HL-60 (cell line): ENCODE data around the gene ACTG1.

Source experiments
- DNase-seq, 2 experiments: peaks; one replicate each; pipeline ENCODE4 v3.0.0-alpha.2; 2010 to 2020; ENCODE audit warnings: low read depth in 1 of 2, low spot score in 1 of 2
- H3K27ac ChIP-seq: fragments of 250-450 bp; sonication (Bioruptor Pico); replicated peaks from 2 replicates; pipeline ENCODE4 v1.5.1; 2020; ENCODE audit warnings: mild to moderate bottlenecking, moderate library complexity
- H3K27me3 ChIP-seq: fragments of 250-450 bp; sonication (Bioruptor Pico); 2 replicates; pipeline ENCODE4 v1.5.1; 2021; ENCODE audit warnings: mild to moderate bottlenecking, moderate library complexity; ENCODE audit not compliant: insufficient read depth, poor library complexity, severe bottlenecking
- H3K4me3 ChIP-seq: replicated peaks from 2 replicates; pipeline ENCODE4 v1.5.1; 2011; ENCODE audit warnings: mild to moderate bottlenecking, control low read depth, low read length; ENCODE audit not compliant: insufficient read depth
- GABPA ChIP-seq: IDR thresholded peaks from 2 replicates; pipeline ENCODE4 v1.6.1; 2012; ENCODE audit warnings: low read depth
- POLR2AphosphoS5 ChIP-seq: IDR thresholded peaks from 2 replicates; pipeline ENCODE4 v1.6.1; 2012; ENCODE audit warnings: low read depth
- SPI1 ChIP-seq: IDR thresholded peaks from 2 replicates; pipeline ENCODE4 v1.6.1; 2012; ENCODE audit warnings: low read depth, mild to moderate bottlenecking, borderline replicate concordance
- TF ChIP-seq, protein P1 (sequence below): IDR thresholded peaks from 2 replicates; pipeline ENCODE4 v1.6.1; 2012; ENCODE audit warnings: low read depth; ENCODE audit not compliant: insufficient replicate concordance
- TF ChIP-seq, protein P2 (sequence below): IDR thresholded peaks from one replicate; pipeline ENCODE4 v1.5.1; 2011; ENCODE audit warnings: low read length, control low read depth, inconsistent platforms; ENCODE audit not compliant: insufficient read depth

ACTG1 gene

DNA sequence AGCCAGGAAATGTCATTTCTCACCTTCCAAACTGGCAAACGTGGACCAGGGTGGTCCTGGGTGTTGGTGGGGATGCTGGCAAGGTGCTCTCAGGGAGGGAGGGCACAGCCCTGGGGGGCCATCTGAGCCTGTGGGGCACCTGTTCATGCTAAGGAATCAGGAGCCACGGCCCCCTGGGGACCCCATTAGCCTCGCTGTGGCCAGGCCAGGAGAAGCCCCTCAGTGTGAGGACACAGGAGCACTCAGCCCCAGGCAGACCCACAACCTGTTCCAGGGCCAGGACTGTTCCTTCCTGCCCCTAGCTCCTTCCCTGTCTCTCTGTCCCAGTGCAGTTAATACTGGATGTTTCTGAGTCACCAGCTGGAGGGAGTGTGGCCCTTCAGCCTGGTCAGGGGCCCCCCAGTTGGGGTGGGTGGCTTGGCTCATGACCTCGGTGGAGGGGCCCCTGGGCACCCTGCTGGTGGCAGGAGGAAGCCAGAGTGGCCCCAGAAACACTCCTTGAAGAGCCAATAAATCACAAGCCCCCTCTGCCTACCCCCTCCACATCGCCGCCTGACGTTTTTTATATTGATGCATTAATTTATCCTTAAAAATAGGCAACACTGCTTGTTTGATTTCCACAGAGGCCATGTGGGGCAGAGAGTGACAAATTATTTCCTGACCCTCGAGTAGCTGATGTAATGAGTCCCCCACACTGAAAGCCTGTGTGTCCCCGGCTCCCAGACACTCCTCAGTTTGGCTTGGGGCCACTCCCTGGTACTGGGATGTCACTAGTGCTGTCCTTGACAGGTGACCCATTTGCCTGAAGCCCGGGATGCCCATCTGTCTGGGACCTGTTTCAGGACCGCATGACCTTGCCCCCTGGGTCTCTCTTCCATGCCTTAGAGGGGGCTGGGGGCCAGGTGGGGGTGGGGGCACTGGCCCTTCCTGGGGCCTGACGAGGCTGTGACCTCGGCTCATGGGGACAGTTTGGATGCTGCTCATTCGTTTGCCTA lies 22.3 kb downstream of the ACTG1 start:
- TF ChIP-seq GABPA (no peak), POLR2AphosphoS5 (no peak), SPI1 (no peak)
- TF ChIP-seq, protein P1, sequence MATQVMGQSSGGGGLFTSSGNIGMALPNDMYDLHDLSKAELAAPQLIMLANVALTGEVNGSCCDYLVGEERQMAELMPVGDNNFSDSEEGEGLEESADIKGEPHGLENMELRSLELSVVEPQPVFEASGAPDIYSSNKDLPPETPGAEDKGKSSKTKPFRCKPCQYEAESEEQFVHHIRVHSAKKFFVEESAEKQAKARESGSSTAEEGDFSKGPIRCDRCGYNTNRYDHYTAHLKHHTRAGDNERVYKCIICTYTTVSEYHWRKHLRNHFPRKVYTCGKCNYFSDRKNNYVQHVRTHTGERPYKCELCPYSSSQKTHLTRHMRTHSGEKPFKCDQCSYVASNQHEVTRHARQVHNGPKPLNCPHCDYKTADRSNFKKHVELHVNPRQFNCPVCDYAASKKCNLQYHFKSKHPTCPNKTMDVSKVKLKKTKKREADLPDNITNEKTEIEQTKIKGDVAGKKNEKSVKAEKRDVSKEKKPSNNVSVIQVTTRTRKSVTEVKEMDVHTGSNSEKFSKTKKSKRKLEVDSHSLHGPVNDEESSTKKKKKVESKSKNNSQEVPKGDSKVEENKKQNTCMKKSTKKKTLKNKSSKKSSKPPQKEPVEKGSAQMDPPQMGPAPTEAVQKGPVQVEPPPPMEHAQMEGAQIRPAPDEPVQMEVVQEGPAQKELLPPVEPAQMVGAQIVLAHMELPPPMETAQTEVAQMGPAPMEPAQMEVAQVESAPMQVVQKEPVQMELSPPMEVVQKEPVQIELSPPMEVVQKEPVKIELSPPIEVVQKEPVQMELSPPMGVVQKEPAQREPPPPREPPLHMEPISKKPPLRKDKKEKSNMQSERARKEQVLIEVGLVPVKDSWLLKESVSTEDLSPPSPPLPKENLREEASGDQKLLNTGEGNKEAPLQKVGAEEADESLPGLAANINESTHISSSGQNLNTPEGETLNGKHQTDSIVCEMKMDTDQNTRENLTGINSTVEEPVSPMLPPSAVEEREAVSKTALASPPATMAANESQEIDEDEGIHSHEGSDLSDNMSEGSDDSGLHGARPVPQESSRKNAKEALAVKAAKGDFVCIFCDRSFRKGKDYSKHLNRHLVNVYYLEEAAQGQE, result no peak
- TF ChIP-seq, protein P2, sequence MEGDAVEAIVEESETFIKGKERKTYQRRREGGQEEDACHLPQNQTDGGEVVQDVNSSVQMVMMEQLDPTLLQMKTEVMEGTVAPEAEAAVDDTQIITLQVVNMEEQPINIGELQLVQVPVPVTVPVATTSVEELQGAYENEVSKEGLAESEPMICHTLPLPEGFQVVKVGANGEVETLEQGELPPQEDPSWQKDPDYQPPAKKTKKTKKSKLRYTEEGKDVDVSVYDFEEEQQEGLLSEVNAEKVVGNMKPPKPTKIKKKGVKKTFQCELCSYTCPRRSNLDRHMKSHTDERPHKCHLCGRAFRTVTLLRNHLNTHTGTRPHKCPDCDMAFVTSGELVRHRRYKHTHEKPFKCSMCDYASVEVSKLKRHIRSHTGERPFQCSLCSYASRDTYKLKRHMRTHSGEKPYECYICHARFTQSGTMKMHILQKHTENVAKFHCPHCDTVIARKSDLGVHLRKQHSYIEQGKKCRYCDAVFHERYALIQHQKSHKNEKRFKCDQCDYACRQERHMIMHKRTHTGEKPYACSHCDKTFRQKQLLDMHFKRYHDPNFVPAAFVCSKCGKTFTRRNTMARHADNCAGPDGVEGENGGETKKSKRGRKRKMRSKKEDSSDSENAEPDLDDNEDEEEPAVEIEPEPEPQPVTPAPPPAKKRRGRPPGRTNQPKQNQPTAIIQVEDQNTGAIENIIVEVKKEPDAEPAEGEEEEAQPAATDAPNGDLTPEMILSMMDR, result no peak
- no peak for DNase-seq
- no peak overlapping the region for H3K4me3 ChIP-seq
- no peak overlapping the region for H3K27ac ChIP-seq
- no peaks in the 10 kb centered on the region for H3K27me3 ChIP-seq

DNA sequence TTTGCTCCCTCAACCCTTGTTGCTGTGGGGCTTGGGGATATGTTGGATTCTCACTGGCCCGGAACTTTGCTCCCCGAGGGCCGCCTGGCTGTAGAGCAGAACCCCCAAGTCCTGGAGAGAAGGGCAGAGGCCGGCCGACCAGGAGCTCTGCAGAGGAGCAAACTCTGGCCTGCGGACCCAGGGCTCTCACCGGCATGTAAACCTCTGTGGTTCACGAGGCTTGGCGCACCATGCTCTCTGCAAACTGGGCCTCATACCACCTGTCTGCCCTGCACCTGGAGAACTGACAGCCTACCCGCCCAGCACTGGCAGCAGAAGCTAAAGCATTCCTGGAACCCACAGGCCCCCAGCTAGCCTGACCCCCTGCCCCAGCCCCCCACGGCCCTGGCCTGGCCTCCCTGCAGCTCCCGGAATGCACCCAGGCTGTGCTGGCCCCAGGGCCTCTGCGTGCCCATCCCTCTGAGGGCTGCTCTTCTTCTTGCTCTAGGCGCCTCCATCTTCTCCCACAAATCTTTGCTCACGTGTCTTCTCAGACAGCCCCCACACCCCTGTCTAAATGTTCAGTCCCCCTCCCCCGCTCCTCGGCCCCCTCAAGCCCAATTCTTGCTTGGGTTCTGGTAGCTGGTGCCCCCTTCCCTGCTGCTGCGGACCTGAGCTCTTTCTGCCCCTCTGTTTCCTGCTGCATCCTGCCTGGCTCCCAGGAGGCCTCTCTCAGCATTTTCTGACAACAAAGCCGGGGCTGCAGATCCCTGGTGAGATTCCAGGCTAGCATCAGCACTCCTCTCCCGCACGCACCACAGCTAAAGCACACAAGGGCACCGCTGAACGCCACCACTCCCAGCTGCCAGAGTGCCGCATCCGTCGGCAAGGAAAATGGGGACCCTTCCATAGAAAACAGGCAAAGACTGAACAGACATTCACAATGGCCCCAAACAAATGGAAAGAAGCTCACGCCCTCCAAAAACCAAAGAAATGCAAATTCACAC lies 23.3 kb downstream of the ACTG1 start:
- Histone ChIP-seq H3K27me3 (no peaks in the 10 kb centered on the region), H3K4me3 (no peak overlapping the region), H3K27ac (no peak overlapping the region)
- no peak for DNase-seq
- TF ChIP-seq SPI1, result no peak

DNA sequence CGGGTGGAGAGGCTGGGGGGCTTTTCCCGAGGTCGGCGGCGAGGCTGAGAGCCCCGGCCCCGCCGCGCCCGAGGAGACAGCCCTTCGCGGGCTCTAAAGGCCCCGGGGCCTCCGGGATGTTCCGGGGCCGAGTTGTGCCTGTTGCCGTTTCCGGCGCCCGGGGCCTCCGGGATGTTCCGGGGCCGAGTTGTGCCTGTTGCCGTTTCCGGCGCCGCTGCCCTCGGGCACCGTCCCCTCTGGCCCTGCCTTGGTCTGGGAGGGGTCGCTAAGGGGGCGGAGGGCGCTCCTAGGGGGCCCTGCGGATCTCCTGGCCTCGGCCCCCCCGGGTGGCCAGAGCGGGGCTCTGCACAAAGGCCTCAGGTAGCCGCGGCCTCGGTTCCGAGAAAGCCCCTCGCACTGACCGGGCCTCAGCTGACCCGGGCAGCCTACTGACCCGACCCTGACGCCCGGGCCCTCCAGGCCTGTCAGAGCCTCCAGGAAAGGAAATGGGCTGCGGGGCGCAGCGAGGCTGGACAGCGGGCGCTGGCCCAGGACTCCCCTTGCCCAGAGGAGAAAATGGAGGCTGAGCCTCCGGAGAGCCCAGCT lies 24.2 kb downstream of the ACTG1 start:
- peak overlapping the region; percentile 34 for H3K4me3 ChIP-seq
- no peak for TF ChIP-seq GABPA
- TF ChIP-seq, protein P1, result no peak
- TF ChIP-seq SPI1, result no peak
- TF ChIP-seq POLR2AphosphoS5, result no peak
- TF ChIP-seq, protein P2, result no peak
- H3K27me3 ChIP-seq, result no peaks in the 10 kb centered on the region
- peak overlapping the region; percentile 80 for H3K27ac ChIP-seq
- DNase-seq, result no peak
